Measurements from ENCODE around the gene ZNF710. TPM values are rescaled to one million over a fixed set of nuclear protein-coding genes. Genes with fewer than 3 reads are reported as not detected.

The ZNF710 gene
- total and polyA plus RNA-seq, 2 of the 8 experiments (the other 6 are each of a cell fraction or from before 2014, with no cell fraction given) = 10.5 to 24.0 TPM

DNA sequence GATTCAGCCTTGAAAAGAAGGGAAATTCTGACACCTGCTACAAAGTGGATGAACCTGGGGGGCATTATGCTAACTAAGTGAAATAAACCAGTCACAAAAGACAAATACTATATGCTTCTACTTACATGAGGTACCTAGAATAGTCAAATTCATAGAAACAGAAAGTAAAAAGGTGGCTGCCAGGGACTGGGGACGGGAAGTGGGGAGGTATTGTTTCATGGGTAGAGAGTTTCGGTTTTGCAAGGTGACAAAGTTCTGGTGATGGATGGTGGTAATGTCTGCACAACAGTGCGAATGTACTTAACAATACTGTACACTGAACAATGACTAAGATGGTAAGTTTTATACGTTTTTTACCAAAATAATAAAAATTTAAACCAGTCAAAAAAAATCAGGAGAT is 96.4 kb downstream of the ZNF710 start (continued):
- TF ChIP-seq EZH2 (IDR thresholded peaks at IDR 0.05; ENCODE audit: low read depth, low read length, severe bottlenecking) (no peak), BRCA1 (IDR thresholded peaks at IDR 0.05; ENCODE audit: low read depth, low read length) (no peak), JUN (IDR thresholded peaks at IDR 0.05; ENCODE audit: low read depth, low read length) (no peak), RFX5 (IDR thresholded peaks at IDR 0.05; ENCODE audit: borderline replicate concordance, low read depth, low read length) (no peak), KDM1A (IDR thresholded peaks at IDR 0.05; ENCODE audit: borderline replicate concordance, low read length) (no peak), YY1 (IDR thresholded peaks at IDR 0.05; ENCODE audit: low read depth, low read length) (no peak)
- TF ChIP-seq, protein P1, sequence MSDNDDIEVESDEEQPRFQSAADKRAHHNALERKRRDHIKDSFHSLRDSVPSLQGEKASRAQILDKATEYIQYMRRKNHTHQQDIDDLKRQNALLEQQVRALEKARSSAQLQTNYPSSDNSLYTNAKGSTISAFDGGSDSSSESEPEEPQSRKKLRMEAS (IDR thresholded peaks at IDR 0.05) = no peak

Measured in H1 (cell line).